GM12865 (cell line): ENCODE data around the gene SEC16A.

ENCODE experiments used
- DNase-seq: peaks from one replicate; pipeline ENCODE4 v3.0.0; 2010; ENCODE audit warnings: low read depth
- H3K4me3 ChIP-seq: 2 replicates; pipeline ENCODE4 v1.5.1; 2011; ENCODE audit warnings: mild to moderate bottlenecking, low read depth, low read length, control low read depth
- TF ChIP-seq, protein P1 (sequence below): IDR thresholded peaks from 2 replicates; pipeline ENCODE4 v1.5.1; 2011; ENCODE audit warnings: low read length, control low read depth, low read depth, inconsistent platforms; ENCODE audit not compliant: insufficient read depth; ENCODE audit errors: missing control alignments

Gene SEC16A

DNA sequence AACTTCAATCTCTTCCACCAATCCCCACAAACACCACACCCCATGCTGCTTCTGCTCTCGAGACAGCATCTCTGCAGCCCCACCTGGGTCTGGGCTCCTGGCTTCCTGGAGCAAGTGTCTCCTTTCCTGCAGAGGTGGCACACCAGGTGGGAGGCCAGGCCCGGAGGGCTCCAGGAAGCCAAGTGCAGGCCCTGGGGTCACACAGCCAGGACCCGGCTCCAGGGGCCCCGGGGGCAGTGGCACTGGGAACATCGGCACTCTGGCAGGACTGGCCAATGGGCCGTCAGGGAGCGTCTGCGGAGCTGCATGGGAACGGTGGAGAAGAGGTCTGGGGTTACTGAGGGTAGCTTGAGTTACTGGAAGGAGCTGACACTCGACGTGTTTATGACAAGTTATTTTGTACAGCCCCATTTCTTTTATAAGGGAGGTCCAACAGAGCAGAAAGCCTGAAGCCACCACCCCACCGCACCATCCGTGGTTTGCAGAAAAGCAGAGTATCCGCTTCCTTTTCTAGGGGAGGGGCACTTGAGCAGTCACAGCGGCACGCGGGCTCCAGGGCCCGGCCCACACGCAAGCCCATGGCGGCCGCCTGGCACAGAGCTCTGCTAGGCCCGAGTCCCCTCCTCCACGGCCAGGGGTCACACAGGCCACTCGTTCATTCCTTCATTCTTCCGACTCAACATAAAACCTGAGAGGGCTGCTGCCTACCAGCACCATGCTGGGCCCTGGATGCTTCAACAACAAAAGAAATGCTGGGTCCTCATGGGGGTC is 28.6 kb downstream of the SEC16A start:
- TF ChIP-seq, protein P1, sequence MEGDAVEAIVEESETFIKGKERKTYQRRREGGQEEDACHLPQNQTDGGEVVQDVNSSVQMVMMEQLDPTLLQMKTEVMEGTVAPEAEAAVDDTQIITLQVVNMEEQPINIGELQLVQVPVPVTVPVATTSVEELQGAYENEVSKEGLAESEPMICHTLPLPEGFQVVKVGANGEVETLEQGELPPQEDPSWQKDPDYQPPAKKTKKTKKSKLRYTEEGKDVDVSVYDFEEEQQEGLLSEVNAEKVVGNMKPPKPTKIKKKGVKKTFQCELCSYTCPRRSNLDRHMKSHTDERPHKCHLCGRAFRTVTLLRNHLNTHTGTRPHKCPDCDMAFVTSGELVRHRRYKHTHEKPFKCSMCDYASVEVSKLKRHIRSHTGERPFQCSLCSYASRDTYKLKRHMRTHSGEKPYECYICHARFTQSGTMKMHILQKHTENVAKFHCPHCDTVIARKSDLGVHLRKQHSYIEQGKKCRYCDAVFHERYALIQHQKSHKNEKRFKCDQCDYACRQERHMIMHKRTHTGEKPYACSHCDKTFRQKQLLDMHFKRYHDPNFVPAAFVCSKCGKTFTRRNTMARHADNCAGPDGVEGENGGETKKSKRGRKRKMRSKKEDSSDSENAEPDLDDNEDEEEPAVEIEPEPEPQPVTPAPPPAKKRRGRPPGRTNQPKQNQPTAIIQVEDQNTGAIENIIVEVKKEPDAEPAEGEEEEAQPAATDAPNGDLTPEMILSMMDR, result no peak

DNA sequence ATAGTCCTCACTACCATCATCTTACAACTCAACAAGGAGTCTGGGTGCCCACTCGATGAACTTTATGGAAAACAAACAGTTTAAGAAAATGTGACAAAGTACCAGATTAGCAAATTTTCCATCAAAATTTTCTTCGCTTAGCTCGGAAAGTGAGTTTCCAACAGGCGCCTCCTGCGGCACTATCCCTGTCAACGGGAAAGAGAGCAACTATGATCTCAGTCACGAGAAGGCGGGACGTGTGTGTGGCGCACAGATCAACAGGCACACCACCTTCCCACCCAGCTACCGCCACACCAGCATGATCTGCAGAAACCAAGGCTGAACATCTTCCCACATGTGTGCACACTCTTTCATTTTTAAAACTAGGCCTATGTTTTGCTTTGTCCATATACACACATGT is 29.5 kb downstream of the SEC16A start:
- TF ChIP-seq, protein P1, result no peak

More for the DNA sequence above, 28.6 kb downstream of the SEC16A start:
- no peak for DNase-seq
- H3K4me3 ChIP-seq, result no peak overlapping the region

DNA sequence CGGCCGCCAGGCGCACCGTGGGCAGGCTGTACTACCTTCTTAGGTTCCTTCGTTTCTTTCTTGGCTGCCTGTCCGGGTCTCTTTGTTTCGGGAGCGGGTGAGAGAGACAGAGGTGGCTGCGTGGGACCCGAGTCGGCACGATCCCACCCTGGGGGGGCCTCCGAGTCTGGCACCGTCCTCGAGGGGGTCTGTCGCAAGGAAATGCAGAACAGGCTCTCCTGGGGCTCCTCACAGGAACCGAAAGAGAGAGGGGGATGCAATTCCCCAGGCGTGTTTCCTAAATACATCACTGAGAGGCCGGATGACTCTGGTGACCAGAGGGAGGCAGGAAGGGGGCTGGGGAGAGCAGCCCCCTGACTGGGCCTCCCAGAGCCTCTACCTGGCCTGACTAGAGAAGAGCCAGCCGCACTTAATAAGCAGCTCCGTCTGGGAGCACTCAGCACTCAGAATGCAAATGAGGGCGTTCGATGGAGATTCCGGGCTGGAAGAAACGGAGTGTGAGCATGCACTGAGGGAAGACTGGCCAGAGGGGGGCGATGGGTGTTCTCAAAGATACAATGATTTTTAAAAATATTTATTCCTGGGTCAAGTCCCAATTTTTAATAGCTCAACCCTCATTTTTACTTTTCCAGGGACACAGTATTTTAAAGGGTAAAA is 31.5 kb downstream of the SEC16A start:
- TF ChIP-seq, protein P1, result no peak
- DNase-seq, result no peak
- H3K4me3 ChIP-seq, result no peak overlapping the region

More for the DNA sequence above, 29.5 kb downstream of the SEC16A start:
- no peak overlapping the region for H3K4me3 ChIP-seq
- DNase-seq, result no peak

DNA sequence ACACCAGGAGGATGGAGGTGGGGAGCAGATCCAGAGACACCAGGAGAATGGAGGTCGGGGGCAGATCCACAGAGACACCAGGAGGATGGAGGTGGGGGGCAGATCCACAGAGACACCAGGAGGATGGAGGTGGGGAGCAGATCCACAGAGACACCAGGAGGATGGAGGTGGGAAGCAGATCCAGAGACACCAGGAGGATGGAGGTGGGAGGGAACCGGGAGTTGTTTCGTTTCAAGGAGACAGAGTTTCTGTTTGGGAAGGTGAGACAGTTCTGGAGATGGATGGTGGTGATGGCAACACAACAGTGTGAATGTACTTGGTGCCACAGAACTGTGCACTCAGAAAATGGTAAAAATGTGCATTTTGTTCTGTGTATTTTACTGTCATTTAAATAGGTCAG is 34.2 kb downstream of the SEC16A start:
- no peak overlapping the region for H3K4me3 ChIP-seq
- no peak for DNase-seq
- TF ChIP-seq, protein P1, result no peak

DNA sequence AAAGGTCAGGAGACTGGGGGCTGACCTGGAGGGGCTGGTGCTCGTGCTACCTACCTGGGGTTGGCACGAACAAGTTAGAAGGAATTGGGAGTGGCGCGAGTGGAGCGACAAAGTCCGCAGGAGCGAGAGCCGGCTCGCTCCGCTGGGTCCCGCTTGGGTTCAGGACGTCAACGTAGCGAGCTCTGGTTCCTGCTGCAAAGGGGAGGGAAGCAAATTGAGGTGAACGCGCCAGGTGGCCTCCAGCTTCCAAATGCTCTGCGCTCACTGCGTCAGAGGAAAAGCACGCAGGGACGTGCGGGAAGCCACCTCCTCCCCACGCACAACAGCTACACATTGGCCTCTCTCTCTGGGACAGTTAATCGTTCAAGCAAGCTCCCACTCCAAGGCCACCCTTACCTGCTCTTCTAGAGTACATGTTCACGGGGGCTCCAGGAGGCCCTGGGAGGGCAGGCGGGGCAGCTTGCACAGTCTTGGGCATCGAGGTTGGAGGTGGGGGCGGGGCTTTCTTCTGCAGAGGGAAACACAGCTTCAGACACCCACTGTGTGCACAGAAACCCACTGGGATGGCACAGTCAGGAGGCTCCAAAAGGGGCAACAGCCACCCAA is 35.6 kb downstream of the SEC16A start:
- H3K4me3 ChIP-seq, result no peak overlapping the region
- DNase-seq, result no peak
- TF ChIP-seq, protein P1, result no peak

DNA sequence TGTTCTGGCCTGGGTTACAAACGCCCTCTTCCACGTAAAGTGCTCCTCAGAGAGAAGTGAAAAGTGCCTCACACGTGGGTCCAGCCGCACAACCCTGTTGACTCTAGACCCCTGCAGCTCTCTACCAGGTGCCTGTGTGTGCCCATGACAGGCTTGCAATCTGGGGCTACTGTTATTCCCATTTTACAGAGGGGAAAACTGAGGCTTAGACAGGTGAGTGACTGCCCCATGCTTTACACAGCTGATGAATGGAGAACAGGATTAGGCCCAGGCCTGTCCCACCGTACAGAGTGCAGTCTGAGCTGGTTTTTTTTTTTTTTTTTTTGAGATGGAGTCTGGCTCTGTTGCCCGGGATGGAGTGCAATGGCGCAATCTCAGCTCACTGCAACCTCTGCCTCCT is 37.0 kb downstream of the SEC16A start:
- H3K4me3 ChIP-seq, result no peak overlapping the region
- DNase-seq, result no peak
- TF ChIP-seq, protein P1, result no peak
